K562 (cell line): ENCODE results near the gene MSH3.

Experiments used
- EZH2 ChIP-seq: IDR thresholded peaks from 2 replicates; pipeline ENCODE4 v1.6.1; 2012; ENCODE audit warnings: low read depth, mild to moderate bottlenecking, inconsistent platforms, low read length, borderline replicate concordance
- NFRKB ChIP-seq: fragments of 450-650 bp; IDR thresholded peaks from 2 replicates; pipeline ENCODE4 v1.6.1; 2016; ENCODE audit warnings: low read depth
- NUFIP1 ChIP-seq: fragments of 450-650 bp; IDR thresholded peaks from 2 replicates; pipeline ENCODE4 v1.6.1; 2018; ENCODE audit not compliant: partially characterized antibody
- POLR2A ChIP-seq: fragments of 450-650 bp; conservative IDR thresholded peaks from 2 replicates; pipeline ENCODE4 v1.6.1; 2016
- POLR2AphosphoS2 ChIP-seq: IDR thresholded peaks from 2 replicates; pipeline ENCODE4 v1.6.1; 2012; ENCODE audit warnings: low read length, improper control_type of control experiment
- RCOR1 ChIP-seq, 2 experiments: IDR thresholded peaks; 2 replicates each; pipeline ENCODE4 v1.6.1; 2012; ENCODE audit warnings: low read depth in 2 of 2, low read length in 2 of 2, borderline replicate concordance in 1 of 2, improper control_type of control experiment in 1 of 2

DNA sequence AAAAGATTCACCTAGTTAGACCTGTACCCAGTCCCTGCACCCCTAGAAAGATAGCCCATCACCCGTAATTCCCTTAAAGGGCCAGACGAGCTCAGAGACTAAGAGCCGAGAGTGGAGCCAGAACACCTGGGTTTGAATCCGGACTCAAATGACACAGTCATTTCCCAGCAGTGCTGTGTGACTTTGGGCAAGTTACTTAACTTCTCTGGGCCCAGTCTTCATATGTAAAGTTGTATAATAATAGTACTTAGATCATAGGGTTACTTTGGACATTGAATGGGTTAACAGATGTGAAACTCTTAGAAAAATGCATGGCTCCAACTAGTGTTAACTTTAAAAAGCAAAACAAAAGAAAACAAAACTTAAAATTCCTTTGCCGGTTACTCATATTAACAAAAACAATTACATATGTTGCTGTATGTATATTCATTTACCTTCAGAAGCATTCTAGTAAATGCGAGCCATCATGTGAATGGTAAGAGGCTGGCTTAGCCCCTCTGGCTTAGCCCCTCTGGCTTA, 265.3 kb downstream of the MSH3 start:
- TF ChIP-seq EZH2 (no peak), POLR2AphosphoS2 (no peak), POLR2A (no peak), RCOR1 (IDR thresholded peaks at IDR 0.05; ENCODE audit: borderline replicate concordance in 1 of 2, low read depth in 2 of 2, low read length in 2 of 2) (no peak), NFRKB (no peak), NUFIP1 (no peak)
